GM19328 (cell line): ENCODE data around the gene MID1.

Experiments
- ATAC-seq: cut with Tn5 transposase; IDR thresholded peaks from one replicate; pipeline ENCODE4 v1.9.1; 2021; ENCODE audit warnings: mild to moderate bottlenecking, moderate library complexity; ENCODE audit not compliant: unreplicated experiment

Gene MID1

GRCh38 chrX:10579112-10580011 is 41.0 kb downstream of the MID1 start:
- ATAC-seq, result no peak

- no peak for ATAC-seq
Measured at GRCh38 chrX:10578527-10578926, 41.9 kb downstream of the MID1 start.

GRCh38 chrX:10577853-10578252 is 42.5 kb downstream of the MID1 start:
- no peak for ATAC-seq

- ATAC-seq, result no peak
Measured at GRCh38 chrX:10576777-10577447, 43.5 kb downstream of the MID1 start.

GRCh38 chrX:10576186-10576585 is 44.2 kb downstream of the MID1 start:
- ATAC-seq, result no peak

- no peak for ATAC-seq
Measured at GRCh38 chrX:10574663-10575062, 45.7 kb downstream of the MID1 start.

- ATAC-seq, result no peak
Measured at GRCh38 chrX:10571260-10571659, 49.1 kb downstream of the MID1 start.

GRCh38 chrX:10570601-10571000 is 49.8 kb downstream of the MID1 start:
- no peak for ATAC-seq

GRCh38 chrX:10569946-10570345 is 50.4 kb downstream of the MID1 start:
- ATAC-seq, result no peak

GRCh38 chrX:10568428-10568827 is 52.0 kb downstream of the MID1 start:
- no peak for ATAC-seq

GRCh38 chrX:10567136-10567535 is 53.2 kb downstream of the MID1 start:
- ATAC-seq, result no peak

GRCh38 chrX:10566716-10567097 is 53.7 kb downstream of the MID1 start:
- no peak for ATAC-seq

- ATAC-seq, result no peak
Measured at GRCh38 chrX:10564484-10564883, 55.9 kb downstream of the MID1 start.

GRCh38 chrX:10557166-10557565 is 63.2 kb downstream of the MID1 start:
- ATAC-seq, result no peak

- no peak for ATAC-seq
Measured at GRCh38 chrX:10556405-10556804, 64.0 kb downstream of the MID1 start.

- ATAC-seq, result no peak
Measured at GRCh38 chrX:10555846-10556245, 64.5 kb downstream of the MID1 start.

- ATAC-seq, result no peak
Measured at GRCh38 chrX:10554612-10555270, 65.6 kb downstream of the MID1 start.

- no peak for ATAC-seq
Measured at GRCh38 chrX:10549280-10549679, 71.1 kb downstream of the MID1 start.

GRCh38 chrX:10548688-10549087 is 71.7 kb downstream of the MID1 start:
- no peak for ATAC-seq

GRCh38 chrX:10545882-10546281 is 74.5 kb downstream of the MID1 start:
- ATAC-seq, result no peak

GRCh38 chrX:10542586-10542985 is 77.8 kb downstream of the MID1 start:
- ATAC-seq, result no peak

GRCh38 chrX:10538831-10539230 is 81.6 kb downstream of the MID1 start:
- no peak for ATAC-seq
